GM12872 (cell line): ENCODE data around the gene C17orf50.

ENCODE experiments used
- TF ChIP-seq, protein P1 (sequence below): IDR thresholded peaks from 3 replicates; pipeline ENCODE4 v1.5.1; 2011; ENCODE audit warnings: low read depth, mild to moderate bottlenecking, low read length, moderate library complexity; ENCODE audit not compliant: insufficient read depth

Gene C17orf50

DNA sequence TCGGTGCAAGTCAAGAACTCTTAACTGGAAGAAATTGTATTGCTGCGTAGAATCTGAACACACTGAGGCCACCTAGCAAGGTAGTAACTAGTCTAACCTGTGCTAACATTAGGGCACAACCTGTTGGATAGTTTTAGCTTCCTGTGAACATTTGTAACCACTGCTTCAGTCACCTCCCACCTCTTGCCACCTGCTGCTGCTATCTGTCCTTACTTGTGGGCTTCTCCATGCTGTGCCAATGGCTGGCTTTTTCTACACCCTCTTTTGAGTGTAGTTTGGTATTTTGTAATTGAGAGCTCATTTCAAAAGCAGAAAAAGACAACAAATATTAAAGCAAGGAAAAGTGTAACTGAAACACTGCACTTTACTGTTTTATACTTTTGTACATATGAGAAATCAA lies 37.0 kb upstream of the C17orf50 start:
- TF ChIP-seq, protein P1, sequence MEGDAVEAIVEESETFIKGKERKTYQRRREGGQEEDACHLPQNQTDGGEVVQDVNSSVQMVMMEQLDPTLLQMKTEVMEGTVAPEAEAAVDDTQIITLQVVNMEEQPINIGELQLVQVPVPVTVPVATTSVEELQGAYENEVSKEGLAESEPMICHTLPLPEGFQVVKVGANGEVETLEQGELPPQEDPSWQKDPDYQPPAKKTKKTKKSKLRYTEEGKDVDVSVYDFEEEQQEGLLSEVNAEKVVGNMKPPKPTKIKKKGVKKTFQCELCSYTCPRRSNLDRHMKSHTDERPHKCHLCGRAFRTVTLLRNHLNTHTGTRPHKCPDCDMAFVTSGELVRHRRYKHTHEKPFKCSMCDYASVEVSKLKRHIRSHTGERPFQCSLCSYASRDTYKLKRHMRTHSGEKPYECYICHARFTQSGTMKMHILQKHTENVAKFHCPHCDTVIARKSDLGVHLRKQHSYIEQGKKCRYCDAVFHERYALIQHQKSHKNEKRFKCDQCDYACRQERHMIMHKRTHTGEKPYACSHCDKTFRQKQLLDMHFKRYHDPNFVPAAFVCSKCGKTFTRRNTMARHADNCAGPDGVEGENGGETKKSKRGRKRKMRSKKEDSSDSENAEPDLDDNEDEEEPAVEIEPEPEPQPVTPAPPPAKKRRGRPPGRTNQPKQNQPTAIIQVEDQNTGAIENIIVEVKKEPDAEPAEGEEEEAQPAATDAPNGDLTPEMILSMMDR = no peak

DNA sequence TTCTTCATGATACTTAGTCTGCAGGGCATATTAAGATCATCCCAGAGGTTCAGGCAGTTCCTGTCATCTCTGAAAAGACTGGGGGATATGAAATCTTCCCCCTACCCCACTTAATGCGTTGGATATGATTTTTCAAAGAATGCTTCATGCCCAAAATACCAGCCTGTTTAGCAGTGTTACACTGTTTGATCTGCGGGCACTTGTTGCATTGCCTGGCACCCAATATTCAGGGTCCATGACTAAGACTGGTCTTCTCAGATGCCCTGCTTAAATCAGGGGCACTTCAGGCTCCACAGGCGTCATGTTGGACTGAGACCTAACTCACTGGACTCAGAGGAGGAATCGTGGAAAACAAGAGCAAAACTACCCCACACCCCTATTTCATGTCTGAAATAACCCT lies 35.6 kb upstream of the C17orf50 start:
- TF ChIP-seq, protein P1 = no peak

DNA sequence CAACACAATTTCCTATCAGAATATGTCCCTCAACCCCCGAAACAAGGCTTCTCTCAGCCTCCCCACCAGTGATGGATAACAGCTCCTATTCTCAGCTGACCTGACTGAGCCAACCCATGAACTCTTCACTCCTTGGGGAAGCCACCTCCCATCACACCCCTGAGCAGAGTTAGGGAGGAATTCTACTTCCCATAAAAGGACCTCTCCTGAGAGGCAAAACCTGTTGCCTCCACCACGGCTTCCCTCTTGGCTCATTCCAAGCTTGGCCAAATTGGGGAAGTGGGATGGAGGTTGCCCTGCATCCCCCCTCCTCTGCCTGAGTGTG lies 34.9 kb upstream of the C17orf50 start:
- TF ChIP-seq, protein P1 = no peak

DNA sequence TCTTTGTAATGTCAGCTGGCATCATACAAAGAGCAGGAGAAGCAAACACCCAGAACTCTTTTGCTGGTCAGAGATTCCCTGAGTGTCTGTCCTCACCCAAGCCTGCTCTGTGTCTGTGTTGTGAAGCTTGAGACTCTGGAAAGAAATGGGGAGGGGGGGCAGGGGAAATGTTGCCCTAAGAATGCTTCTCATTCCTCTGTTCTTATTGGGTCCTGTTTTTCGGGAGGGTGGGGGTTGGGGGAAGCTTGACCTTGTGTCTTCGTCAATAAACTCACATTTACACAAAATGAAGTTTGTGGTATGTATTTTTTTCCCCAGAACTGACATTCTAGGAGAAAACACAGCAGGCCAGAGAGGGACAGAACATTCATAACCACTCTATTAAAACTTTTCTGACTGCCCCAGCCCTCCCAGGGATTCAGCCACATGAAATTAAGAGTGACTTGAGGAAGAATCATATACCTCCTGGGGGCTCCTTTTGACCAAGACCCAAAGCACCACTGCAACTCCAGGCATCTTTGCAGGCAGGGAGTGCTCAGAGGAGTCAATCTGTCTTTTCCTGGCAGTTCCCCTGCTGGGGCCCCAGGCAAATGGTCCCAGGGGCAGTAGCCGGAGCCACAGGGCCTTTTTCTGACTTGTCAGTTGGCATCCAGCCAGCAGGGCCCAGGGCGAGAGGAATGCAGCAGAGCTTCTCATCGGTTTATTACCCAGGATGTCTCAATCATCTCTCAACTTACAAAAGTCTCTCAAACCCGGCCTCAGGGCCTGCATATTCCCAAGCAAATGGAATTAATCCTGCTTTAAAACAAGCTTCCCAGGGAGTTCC lies 34.3 kb upstream of the C17orf50 start:
- TF ChIP-seq, protein P1 = no peak

DNA sequence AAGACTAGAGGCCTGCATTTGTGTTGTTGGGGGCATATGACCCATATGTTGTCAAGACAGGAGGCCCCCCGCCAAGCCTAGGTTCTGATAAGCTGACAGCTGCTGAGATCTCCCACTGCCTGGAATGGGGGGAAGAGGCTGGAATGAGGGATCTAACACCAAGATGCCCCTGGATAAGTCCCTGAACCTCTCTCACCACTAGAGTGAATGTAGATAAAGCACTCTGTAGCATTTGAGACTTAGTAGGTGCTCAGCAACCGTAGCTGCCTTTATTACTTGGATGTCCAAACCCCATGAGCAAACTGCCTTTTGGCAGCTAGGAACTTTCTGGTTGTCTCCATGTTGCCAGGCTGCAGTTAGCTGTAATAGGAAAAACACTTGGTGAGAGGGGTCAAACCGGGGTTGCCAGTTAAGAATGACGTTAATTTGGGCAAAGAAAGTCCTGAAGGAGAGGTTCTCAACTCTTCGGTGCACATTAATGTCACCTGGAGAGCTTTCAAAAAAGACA lies 33.7 kb upstream of the C17orf50 start:
- TF ChIP-seq, protein P1 = no peak

DNA sequence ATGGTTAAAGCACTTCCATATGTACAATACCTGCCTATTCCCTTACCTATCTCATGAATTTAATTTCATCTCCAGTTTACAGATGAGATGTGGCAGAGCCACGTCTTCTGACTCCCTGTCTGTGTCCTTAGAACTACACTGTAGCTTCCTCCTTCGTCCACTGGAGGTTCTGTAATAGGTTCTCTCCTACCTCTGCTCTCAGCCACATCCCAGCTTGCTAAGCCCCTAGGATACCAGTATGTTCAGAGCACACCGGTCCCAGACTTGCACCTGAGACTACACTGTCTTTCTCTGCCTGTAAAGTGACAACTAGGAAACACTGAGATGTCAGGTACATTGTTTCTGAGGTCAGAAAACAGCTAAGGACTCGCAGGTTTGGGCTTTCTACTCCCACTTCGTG lies 33.1 kb upstream of the C17orf50 start:
- TF ChIP-seq, protein P1 = no peak

DNA sequence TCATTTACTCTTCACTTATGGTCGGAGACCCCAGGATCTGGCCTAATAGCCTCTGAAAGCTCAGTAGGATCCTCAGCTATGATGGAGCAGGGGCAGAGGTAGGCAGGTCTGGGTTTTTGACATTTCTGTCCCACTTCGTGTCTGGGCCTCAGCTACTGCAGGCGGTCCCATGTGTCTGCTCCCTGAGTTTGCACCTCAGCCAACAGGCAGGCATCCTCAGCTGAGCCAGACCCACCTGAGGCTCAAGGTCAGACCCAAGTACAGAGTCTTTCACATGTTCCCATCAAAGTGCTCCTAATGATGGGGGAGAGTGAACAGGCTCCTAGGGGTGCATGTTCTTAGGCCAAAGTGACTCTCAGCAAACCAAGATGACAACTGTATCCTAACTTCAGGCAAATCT lies 32.1 kb upstream of the C17orf50 start:
- TF ChIP-seq, protein P1 = no peak
